ENCODE data around the gene PTPN2. TPM values are rescaled to one million over a fixed set of nuclear protein-coding genes. Genes with fewer than 3 reads are reported as not detected.

Gene PTPN2
- total and polyA plus RNA-seq, 2 of the 4 experiments (the other 2 are of a cell fraction) = 13.2 to 30.6 TPM

DNA sequence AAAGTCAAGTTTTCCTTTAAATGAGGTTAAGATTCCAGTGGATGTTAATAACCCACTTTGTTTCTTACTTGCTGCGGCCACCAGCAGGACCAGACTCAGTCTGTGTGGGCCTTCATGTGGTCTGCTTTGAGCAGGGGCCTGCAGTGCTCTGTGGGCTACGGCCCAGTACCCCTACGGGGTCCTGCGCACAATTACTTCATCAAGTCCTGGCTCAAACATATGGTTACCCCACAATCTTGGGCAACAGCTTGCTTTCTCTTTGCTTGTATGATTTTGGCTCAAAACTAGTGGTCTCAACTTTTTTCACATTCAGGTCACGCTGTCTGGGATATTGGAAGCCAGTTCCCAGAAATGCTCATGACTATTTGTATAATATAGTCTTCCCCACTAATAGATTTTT, 64.2 kb downstream of the PTPN2 start:
- TF ChIP-seq MAFK (IDR thresholded peaks at IDR 0.05; ENCODE audit: low read depth, low read length) (no peak), MXI1 (IDR thresholded peaks at IDR 0.05; ENCODE audit: borderline replicate concordance, low read depth, low read length) (no peak), POLR2A (IDR thresholded peaks at IDR 0.05; ENCODE audit: low read depth, low read length) (no peak), RFX5 (IDR thresholded peaks at IDR 0.05; ENCODE audit: low read depth, low read length) (no peak), CHD1 (IDR thresholded peaks at IDR 0.05; ENCODE audit: low read depth, low read length) (no peak), RAD21 (IDR thresholded peaks at IDR 0.05; ENCODE audit: low read length) (no peak)
- TF ChIP-seq, protein P1, sequence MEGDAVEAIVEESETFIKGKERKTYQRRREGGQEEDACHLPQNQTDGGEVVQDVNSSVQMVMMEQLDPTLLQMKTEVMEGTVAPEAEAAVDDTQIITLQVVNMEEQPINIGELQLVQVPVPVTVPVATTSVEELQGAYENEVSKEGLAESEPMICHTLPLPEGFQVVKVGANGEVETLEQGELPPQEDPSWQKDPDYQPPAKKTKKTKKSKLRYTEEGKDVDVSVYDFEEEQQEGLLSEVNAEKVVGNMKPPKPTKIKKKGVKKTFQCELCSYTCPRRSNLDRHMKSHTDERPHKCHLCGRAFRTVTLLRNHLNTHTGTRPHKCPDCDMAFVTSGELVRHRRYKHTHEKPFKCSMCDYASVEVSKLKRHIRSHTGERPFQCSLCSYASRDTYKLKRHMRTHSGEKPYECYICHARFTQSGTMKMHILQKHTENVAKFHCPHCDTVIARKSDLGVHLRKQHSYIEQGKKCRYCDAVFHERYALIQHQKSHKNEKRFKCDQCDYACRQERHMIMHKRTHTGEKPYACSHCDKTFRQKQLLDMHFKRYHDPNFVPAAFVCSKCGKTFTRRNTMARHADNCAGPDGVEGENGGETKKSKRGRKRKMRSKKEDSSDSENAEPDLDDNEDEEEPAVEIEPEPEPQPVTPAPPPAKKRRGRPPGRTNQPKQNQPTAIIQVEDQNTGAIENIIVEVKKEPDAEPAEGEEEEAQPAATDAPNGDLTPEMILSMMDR (conservative IDR thresholded peaks at IDR 0.05; ENCODE audit: low read depth, low read length) = no peak
- no peak overlapping the region for H3K27ac ChIP-seq (ENCODE audit: insufficient read depth, low read length)

More for the DNA sequence above, 64.2 kb downstream of the PTPN2 start:
- Histone ChIP-seq H4K20me1 (ENCODE audit: insufficient read depth, low read length) (no peaks in the 10 kb centered on the region), H3K4ac (ENCODE audit: low read depth, low read length) (no peak overlapping the region), H2BK20ac (ENCODE audit: low read depth, low read length) (no peak overlapping the region), H3K4me2 (ENCODE audit: low read depth, low read length) (no peak overlapping the region), H2BK15ac (ENCODE audit: low read depth, low read length) (no peak overlapping the region), H3K27me3 (ENCODE audit: control insufficient read depth, insufficient read depth, low read length) (no peaks in the 10 kb centered on the region), H3K23ac (ENCODE audit: low read depth, low read length) (no peak overlapping the region), H3K4me1 (ENCODE audit: control insufficient read depth, insufficient read depth, low read length) (peaks cover 2% of the 10 kb centered on the region; the same call in 1 of the 2 replicates), H2BK5ac (ENCODE audit: low read depth, low read length, poor library complexity, severe bottlenecking) (no peak overlapping the region), H3K18ac (ENCODE audit: low read depth, low read length) (no peak overlapping the region), H2AK9ac (replicated peaks; ENCODE audit: low read depth, low read length, poor library complexity) (no peak overlapping the region), H2BK120ac (ENCODE audit: low read depth, low read length) (no peak overlapping the region), H3K79me1 (ENCODE audit: low read depth in 1 of 2, low read length in 2 of 2) (no peaks in the 10 kb centered on the region; a peak in 1 of 4 replicates), H4K5ac (ENCODE audit: low read depth, low read length) (no peak overlapping the region), H3K56ac (ENCODE audit: extremely low read depth, insufficient read depth, low read length) (no peak overlapping the region), H3K14ac (replicated peaks; ENCODE audit: low read depth, low read length) (no peak overlapping the region), H2AK5ac (ENCODE audit: low read depth, low read length) (no peak overlapping the region), H4K91ac (ENCODE audit: insufficient read depth, low read depth, low read length) (no peak overlapping the region), H3K9me3 (ENCODE audit: control insufficient read depth, insufficient read depth, low read length) (no peaks in the 10 kb centered on the region), H3K9ac (ENCODE audit: low read depth, low read length) (no peak overlapping the region), H2AFZ (replicated peaks; ENCODE audit: low read length, poor library complexity) (no peak overlapping the region), H3K9me1 (ENCODE audit: insufficient read depth, low read length) (0 out of 2 replicates have a peak, but pooled peaks cover 4% of the 10 kb centered on the region), H4K8ac (ENCODE audit: low read depth in 2 of 2, low read length in 2 of 2) (0 out of 4 replicates have a peak overlapping the region, but pooled peaks of 1 of the 2 experiments have one; percentile 0), H3K4me3 (ENCODE audit: insufficient read depth, low read depth, low read length) (no peak overlapping the region), H3K36me3 (ENCODE audit: control insufficient read depth, insufficient read depth, low read length) (peaks cover 4% of the 10 kb centered on the region)
- intact Hi-C loops (cut with micrococcal nuclease) (no loop called here), in situ Hi-C loops (cut with MboI; ENCODE audit: low sequenced_read_pairs) (no loop called here), dilution Hi-C loops (cut with HindIII; ENCODE audit: low sequenced_read_pairs, unreplicated experiment) (no loop called here)
- 50% methylated on average over 1 of the region's 5 CpGs; no CpG with 5 or more reads in 1 of the 2 experiments for WGBS, 2 experiments (ENCODE audit: extremely low coverage in 2 of 2, insufficient read length in 1 of 2)
- CTCF ChIA-PET = interaction anchor here (0.7 kb wide), 1 partner anchor 27 kb away, joined by 6 read pairs; no protein-coding TSS in a partner anchor
- no peak for DNase-seq
- ATAC-seq (ENCODE audit: low read depth) = no peak
- no TSS peak for BruUV-seq (replicated peaks)
- POLR2A ChIA-PET (ENCODE audit: unreplicated experiment) = no interaction called here
